ENCODE results near the gene HSPG2. TPM values are rescaled to one million over a fixed set of nuclear protein-coding genes. Genes with fewer than 3 reads are reported as not detected.

The HSPG2 gene
- total RNA-seq, 1 donor from 2014 or later = 101 TPM

DNA sequence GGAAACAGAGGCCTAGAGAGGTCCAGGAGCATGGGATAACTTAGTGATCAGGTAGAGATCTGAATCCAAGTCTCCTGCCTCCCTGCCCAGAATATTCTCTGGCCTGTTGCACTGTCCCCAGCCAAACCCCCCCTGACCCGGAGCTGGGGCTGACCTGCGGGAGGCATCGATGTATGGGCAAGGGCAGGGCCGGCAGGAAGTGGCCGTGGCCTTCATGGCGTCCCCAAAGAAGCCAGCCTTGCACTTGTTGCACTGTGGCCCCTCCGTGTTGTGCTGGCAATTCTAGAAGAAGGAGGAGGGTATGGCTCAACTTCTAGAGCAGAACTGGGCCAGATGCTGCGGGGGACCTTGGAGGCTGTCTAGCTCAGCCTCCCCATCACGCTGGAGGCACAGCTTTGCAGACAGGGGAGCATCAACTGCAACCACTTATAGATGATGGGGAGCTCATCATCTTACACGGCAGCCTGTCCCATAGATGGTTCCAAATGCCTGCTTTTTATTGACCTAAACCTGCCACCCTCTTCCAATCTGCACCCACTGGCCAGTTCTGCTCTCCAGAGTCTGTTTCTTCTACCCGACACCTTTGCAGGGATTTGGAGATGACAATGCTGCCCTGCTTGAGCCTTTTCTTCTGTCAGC lies 58.2 kb downstream of the HSPG2 start:
- TF ChIP-seq, protein P1, sequence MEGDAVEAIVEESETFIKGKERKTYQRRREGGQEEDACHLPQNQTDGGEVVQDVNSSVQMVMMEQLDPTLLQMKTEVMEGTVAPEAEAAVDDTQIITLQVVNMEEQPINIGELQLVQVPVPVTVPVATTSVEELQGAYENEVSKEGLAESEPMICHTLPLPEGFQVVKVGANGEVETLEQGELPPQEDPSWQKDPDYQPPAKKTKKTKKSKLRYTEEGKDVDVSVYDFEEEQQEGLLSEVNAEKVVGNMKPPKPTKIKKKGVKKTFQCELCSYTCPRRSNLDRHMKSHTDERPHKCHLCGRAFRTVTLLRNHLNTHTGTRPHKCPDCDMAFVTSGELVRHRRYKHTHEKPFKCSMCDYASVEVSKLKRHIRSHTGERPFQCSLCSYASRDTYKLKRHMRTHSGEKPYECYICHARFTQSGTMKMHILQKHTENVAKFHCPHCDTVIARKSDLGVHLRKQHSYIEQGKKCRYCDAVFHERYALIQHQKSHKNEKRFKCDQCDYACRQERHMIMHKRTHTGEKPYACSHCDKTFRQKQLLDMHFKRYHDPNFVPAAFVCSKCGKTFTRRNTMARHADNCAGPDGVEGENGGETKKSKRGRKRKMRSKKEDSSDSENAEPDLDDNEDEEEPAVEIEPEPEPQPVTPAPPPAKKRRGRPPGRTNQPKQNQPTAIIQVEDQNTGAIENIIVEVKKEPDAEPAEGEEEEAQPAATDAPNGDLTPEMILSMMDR (conservative IDR thresholded peaks at IDR 0.05) = no peak
- Mint-ChIP-seq H3K27me3 (ENCODE audit: low read depth) (no peaks in the 10 kb centered on the region), H3K4me3 (no peak overlapping the region), H3K9me3 (no peaks in the 10 kb centered on the region), H3K4me1 (no peaks in the 10 kb centered on the region), H3K36me3 (ENCODE audit: low read depth) (no peaks in the 10 kb centered on the region), H3K27ac (ENCODE audit: unreplicated experiment) (no peak overlapping the region)
- DNase-seq (ENCODE audit: low read depth, low spot score) = no peak

DNA sequence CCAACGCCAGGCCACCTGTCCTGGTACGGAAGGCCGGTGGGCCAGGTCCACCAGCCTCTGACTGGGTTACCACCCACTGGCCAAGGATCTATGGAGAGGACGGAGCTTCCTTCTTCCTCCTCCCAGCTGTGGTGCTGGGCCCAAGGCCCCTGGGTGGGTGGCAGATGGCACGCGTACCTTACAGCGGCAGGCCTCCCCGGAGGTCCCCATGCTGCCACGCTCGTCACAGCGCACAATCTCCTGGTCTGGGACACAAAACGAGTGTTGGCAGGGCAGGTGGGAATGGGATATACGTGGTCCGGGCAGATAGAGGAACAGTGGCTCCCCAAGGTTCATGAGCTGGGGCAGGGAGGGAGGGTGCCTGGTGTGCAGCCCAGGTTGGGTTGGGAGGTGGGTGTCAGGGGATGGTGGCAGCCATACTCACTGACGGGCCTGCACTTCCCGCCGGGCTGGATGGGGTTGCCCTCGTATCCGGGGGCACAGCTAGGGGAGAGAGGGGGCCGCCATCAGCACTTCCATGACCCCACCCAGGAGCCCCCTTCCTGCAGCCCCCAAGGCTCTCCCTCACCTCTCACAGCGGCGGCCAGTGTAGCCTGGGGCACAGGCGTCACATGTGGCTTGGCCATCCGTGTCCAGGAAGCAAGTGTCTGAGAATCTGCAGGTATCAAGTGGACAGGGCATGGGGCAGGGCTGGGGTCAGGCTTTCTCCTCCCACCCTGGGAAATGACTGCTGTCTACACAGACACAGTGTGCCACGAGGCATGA lies 58.9 kb downstream of the HSPG2 start:
- H3K4me1 Mint-ChIP-seq = no peaks in the 10 kb centered on the region
- no peak overlapping the region for H3K27ac Mint-ChIP-seq (ENCODE audit: unreplicated experiment)
- H3K27me3 Mint-ChIP-seq (ENCODE audit: low read depth) = no peaks in the 10 kb centered on the region
- DNase-seq (ENCODE audit: low read depth, low spot score) = no peak
- no peaks in the 10 kb centered on the region for H3K9me3 Mint-ChIP-seq
- no peaks in the 10 kb centered on the region for H3K36me3 Mint-ChIP-seq (ENCODE audit: low read depth)
- TF ChIP-seq, protein P1 (conservative IDR thresholded peaks at IDR 0.05) = no peak
- H3K4me3 Mint-ChIP-seq = no peak overlapping the region

DNA sequence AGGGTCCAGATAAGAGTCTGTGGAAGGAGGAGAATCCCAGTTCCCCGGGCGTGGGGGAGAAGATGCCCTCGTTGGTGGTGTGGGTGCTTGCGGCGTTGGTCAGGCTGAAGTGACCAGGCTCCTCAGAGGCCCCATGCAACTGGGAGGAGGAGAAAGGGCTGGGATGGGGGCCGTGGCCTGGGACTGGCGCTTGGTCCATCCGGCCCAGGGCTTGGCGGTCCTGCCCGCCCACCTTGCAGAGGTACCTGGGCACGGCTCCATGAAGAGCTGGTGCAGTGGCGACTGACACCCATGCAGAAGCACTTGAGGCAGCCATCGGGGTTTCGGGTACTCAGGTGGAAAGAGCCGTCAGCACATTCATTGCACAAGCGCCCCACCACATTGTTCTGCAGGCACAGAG lies 60.8 kb downstream of the HSPG2 start:
- Mint-ChIP-seq H3K27me3 (ENCODE audit: low read depth) (no peaks in the 10 kb centered on the region), H3K27ac (ENCODE audit: unreplicated experiment) (no peak overlapping the region), H3K4me1 (no peaks in the 10 kb centered on the region), H3K9me3 (no peaks in the 10 kb centered on the region), H3K4me3 (no peak overlapping the region), H3K36me3 (ENCODE audit: low read depth) (no peaks in the 10 kb centered on the region)
- no peak for DNase-seq (ENCODE audit: low read depth, low spot score)
- TF ChIP-seq, protein P1 (conservative IDR thresholded peaks at IDR 0.05) = no peak

DNA sequence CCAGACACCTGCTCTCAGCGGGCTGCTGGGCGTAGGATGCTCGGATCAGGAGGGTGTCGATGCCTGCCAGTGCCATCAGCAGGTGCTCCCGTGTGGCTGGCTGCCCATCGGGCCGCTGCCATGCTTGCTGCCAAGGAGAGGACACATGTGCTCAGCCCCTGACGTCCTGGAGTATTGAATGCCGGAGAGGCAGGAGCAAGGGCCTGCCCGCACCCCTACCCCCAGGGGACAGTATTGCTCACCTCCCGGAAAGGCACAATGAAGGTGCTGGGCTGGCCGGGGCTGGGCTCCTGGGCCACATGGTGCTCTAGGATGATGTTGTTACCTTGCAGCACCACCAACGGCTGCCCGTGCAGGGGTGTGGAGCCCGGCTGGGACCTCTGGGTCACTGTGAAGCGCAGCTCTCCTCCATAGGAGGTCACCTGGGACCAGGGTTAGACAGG lies 61.5 kb downstream of the HSPG2 start:
- Mint-ChIP-seq H3K4me3 (no peak overlapping the region), H3K4me1 (no peaks in the 10 kb centered on the region), H3K27me3 (ENCODE audit: low read depth) (no peaks in the 10 kb centered on the region), H3K27ac (ENCODE audit: unreplicated experiment) (no peak overlapping the region), H3K9me3 (no peaks in the 10 kb centered on the region), H3K36me3 (ENCODE audit: low read depth) (no peaks in the 10 kb centered on the region)
- no peak for DNase-seq (ENCODE audit: low read depth, low spot score)
- TF ChIP-seq, protein P1 (conservative IDR thresholded peaks at IDR 0.05) = no peak

DNA sequence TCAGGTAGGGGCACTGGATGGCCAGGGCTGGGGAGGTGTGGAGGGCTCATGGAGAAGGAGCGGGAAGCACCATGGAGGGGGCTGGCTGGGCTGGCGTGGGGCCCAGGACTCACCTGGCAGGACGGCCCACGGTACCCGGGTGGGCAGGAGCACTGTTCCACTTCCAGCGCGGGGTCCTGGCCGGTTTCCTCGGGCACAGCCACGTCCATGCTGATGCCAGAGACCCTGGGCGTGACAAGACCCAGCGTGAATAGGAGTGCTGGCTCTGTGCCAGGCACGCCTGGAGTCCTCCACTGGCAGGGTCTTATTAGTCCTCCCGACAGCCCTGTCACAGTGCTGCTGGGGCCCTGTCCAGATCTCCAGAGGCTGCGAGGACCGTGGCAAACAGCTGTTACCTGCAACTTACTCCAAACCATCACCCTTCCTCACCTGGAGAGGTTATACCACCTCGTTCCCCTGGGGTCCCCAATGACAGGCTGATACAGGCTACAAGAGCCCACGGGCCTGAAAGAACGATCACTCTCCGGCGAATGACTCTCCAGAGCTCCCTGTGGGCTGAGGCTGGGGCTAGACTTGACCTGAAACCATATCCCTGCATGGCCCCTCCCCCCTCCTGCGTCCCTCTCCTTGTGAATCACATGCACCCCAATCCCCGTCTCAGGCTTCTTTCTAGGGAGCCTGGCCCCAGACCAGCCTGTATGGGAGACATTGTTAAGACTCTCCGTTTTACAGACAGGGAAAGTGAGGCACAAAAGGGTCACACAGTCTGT lies 62.1 kb downstream of the HSPG2 start:
- Mint-ChIP-seq H3K36me3 (ENCODE audit: low read depth) (no peaks in the 10 kb centered on the region), H3K4me1 (no peaks in the 10 kb centered on the region), H3K4me3 (no peak overlapping the region), H3K9me3 (no peaks in the 10 kb centered on the region), H3K27ac (ENCODE audit: unreplicated experiment) (no peak overlapping the region), H3K27me3 (ENCODE audit: low read depth) (no peaks in the 10 kb centered on the region)
- no peak for DNase-seq (ENCODE audit: low read depth, low spot score)
- TF ChIP-seq, protein P1 (conservative IDR thresholded peaks at IDR 0.05) = no peak
